Stomach (tissue), 4 donors: ENCODE measurements around the gene CHN1.

Experiments used
- CTCF ChIP-seq, 7 experiments: fragments of 450-650 bp in 4 of 7; fragments of 200-600 bp in 3 of 7; sonication (generic) in 3 of 7; IDR thresholded peaks; one replicate each; pipeline ENCODE4 v1.5.1; 2016 to 2019; ENCODE audit warnings: antibody characterized with exemption in 7 of 7, control low read depth in 2 of 7, mild to moderate bottlenecking in 1 of 7
- EP300 ChIP-seq: sonication (generic); formaldehyde crosslinking; IDR thresholded peaks from one replicate; pipeline ENCODE4 v1.6.1; 2017; ENCODE audit warnings: antibody characterized with exemption
- POLR2A ChIP-seq, 4 donors: fragments of 450-650 bp; IDR thresholded peaks; one replicate each; pipeline ENCODE4 v1.6.1; 2016; ENCODE audit warnings: antibody characterized with exemption in 4 of 4, control low read depth in 2 of 4, mild to moderate bottlenecking in 1 of 4, moderate library complexity in 1 of 4
- POLR2AphosphoS5 ChIP-seq, 3 donors: sonication (generic); formaldehyde crosslinking; IDR thresholded peaks; one replicate each; pipeline ENCODE4 v1.6.1; 2016; ENCODE audit warnings: antibody characterized with exemption in 3 of 3

DNA sequence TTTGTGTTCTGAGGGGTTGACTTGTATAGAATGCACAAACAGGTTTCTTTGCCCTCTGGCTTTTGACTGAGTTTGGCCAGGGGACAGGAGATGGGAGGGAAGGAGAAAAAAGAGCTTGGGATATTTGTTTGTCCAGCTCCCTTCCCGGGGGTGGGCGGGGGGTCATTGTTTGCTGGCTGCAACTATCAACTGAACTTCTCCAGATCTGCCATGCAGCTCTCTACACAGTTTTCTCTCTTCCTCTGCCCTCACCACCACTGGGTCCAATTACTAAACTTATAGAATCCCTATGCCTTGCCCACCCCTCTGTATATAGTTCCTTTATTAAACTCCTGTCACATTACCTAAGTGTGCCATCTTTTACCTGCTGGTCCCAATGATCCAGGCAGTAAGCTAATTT, 32.8 kb upstream of the CHN1 start:
- TF ChIP-seq POLR2A (IDR thresholded peaks at IDR 0.05) (no peak), CTCF (IDR thresholded peaks at IDR 0.05) (no peak), POLR2AphosphoS5 (IDR thresholded peaks at IDR 0.05) (no peak), EP300 (no peak)
